Measurements from ENCODE around the gene FAM72A. TPM values are rescaled to one million over a fixed set of nuclear protein-coding genes. Genes with fewer than 3 reads are reported as not detected.
"Not testable (repeated sequence)": the region's sequence is repeated elsewhere in the genome, so short reads cannot be mapped to it uniquely, and the experiment has no call there.

The FAM72A gene
- total and polyA plus RNA-seq, 4 donors, result 0.36 to 10.8 (median 0.71) TPM

GRCh38 chr1:206204159-206204511 lies 1.5 kb upstream of the FAM72A start:
- not testable (repeated sequence) for H3K9ac ChIP-seq (ENCODE audit: low read depth in 1 of 2, low read length in 2 of 2); DNase-seq (ENCODE audit: low spot score); H3K4me3 ChIP-seq (ENCODE audit: low read depth in 1 of 3, low read length in 3 of 3); H3K36me3 ChIP-seq (ENCODE audit: control insufficient read depth in 4 of 4, insufficient read depth in 3 of 4, low read depth in 1 of 4, low read length in 3 of 4); H3K4me1 ChIP-seq (ENCODE audit: control insufficient read depth in 4 of 4, insufficient read depth in 4 of 4, low read length in 3 of 4); H3K9me3 ChIP-seq (ENCODE audit: control insufficient read depth in 4 of 4, low read length in 3 of 4); H3K27ac ChIP-seq (ENCODE audit: low read depth in 1 of 2, low read length in 2 of 2); H3K27me3 ChIP-seq (ENCODE audit: control insufficient read depth in 4 of 4, insufficient read depth in 4 of 4, low read length in 3 of 4)
- WGBS, result 0% methylated on average over 4 of the region's 25 CpGs

GRCh38 chr1:206203364-206204158 lies 922 bp upstream of the FAM72A start, which contains the start of gene SRGAP2:
Gene SRGAP2, plus strand, starts transcription at chr1:206203541. Its CDS starts 2,430 bp downstream, at chr1:206205971.
- WGBS, result 0% methylated on average over 21 of the region's 63 CpGs
- TF ChIP-seq EGR1 (IDR thresholded peaks at IDR 0.05; ENCODE audit: low read depth in 2 of 2), result peak in 1 of 2 donors; percentile 30
- not testable (repeated sequence) for H3K36me3 ChIP-seq (ENCODE audit: control insufficient read depth in 4 of 4, insufficient read depth in 3 of 4, low read depth in 1 of 4, low read length in 3 of 4); H3K4me1 ChIP-seq (ENCODE audit: control insufficient read depth in 4 of 4, insufficient read depth in 4 of 4, low read length in 3 of 4); H3K27me3 ChIP-seq (ENCODE audit: control insufficient read depth in 4 of 4, insufficient read depth in 4 of 4, low read length in 3 of 4); H3K9ac ChIP-seq (ENCODE audit: low read depth in 1 of 2, low read length in 2 of 2); H3K9me3 ChIP-seq (ENCODE audit: control insufficient read depth in 4 of 4, low read length in 3 of 4)
- peak within 1 kb of the TSS in 1 of 2 donors; percentile 46 for H3K27ac ChIP-seq (ENCODE audit: low read depth in 1 of 2, low read length in 2 of 2)
- peak within 1 kb of the TSS in 2 of 3 donors; percentile 35 to 39 for H3K4me3 ChIP-seq (ENCODE audit: low read depth in 1 of 3, low read length in 3 of 3)
- peak; percentile 62 for DNase-seq (ENCODE audit: low spot score)

- H3K27me3 ChIP-seq (ENCODE audit: control insufficient read depth in 4 of 4, insufficient read depth in 4 of 4, low read length in 3 of 4); H3K9ac ChIP-seq (ENCODE audit: low read depth in 1 of 2, low read length in 2 of 2); H3K27ac ChIP-seq (ENCODE audit: low read depth in 1 of 2, low read length in 2 of 2); H3K36me3 ChIP-seq (ENCODE audit: control insufficient read depth in 4 of 4, insufficient read depth in 3 of 4, low read depth in 1 of 4, low read length in 3 of 4); H3K4me1 ChIP-seq (ENCODE audit: control insufficient read depth in 4 of 4, insufficient read depth in 4 of 4, low read length in 3 of 4); H3K4me3 ChIP-seq (ENCODE audit: low read depth in 1 of 3, low read length in 3 of 3); H3K9me3 ChIP-seq (ENCODE audit: control insufficient read depth in 4 of 4, low read length in 3 of 4); DNase-seq (ENCODE audit: low spot score): not testable (repeated sequence)
- WGBS, result 88% methylated on average over 3 of the region's 3 CpGs
These were observed 5.8 kb downstream of the FAM72A start for GRCh38 chr1:206196748-206197424.

GRCh38 chr1:206195182-206195581 lies 7.5 kb downstream of the FAM72A start:
- WGBS, result no CpG with 5 or more reads among the region's 2 CpGs
- H3K36me3 ChIP-seq (ENCODE audit: control insufficient read depth in 4 of 4, insufficient read depth in 3 of 4, low read depth in 1 of 4, low read length in 3 of 4), result not testable (repeated sequence)

GRCh38 chr1:206186826-206187225 lies 15.8 kb downstream of the FAM72A start:
- WGBS, result 94% methylated on average over 2 of the region's 4 CpGs
- not testable (repeated sequence) for H3K4me1 ChIP-seq (ENCODE audit: control insufficient read depth in 4 of 4, insufficient read depth in 4 of 4, low read length in 3 of 4); H3K36me3 ChIP-seq (ENCODE audit: control insufficient read depth in 4 of 4, insufficient read depth in 3 of 4, low read depth in 1 of 4, low read length in 3 of 4); H3K27me3 ChIP-seq (ENCODE audit: control insufficient read depth in 4 of 4, insufficient read depth in 4 of 4, low read length in 3 of 4); H3K4me3 ChIP-seq (ENCODE audit: low read depth in 1 of 3, low read length in 3 of 3); H3K27ac ChIP-seq (ENCODE audit: low read depth in 1 of 2, low read length in 2 of 2); H3K9ac ChIP-seq (ENCODE audit: low read depth in 1 of 2, low read length in 2 of 2); DNase-seq (ENCODE audit: low spot score); H3K9me3 ChIP-seq (ENCODE audit: control insufficient read depth in 4 of 4, low read length in 3 of 4)

More at GRCh38 chr1:206195182-206195581, 7.5 kb downstream of the FAM72A start:
- H3K4me3 ChIP-seq (ENCODE audit: low read depth in 1 of 3, low read length in 3 of 3); DNase-seq (ENCODE audit: low spot score); H3K9me3 ChIP-seq (ENCODE audit: control insufficient read depth in 4 of 4, low read length in 3 of 4); H3K27ac ChIP-seq (ENCODE audit: low read depth in 1 of 2, low read length in 2 of 2); H3K27me3 ChIP-seq (ENCODE audit: control insufficient read depth in 4 of 4, insufficient read depth in 4 of 4, low read length in 3 of 4); H3K9ac ChIP-seq (ENCODE audit: low read depth in 1 of 2, low read length in 2 of 2); H3K4me1 ChIP-seq (ENCODE audit: control insufficient read depth in 4 of 4, insufficient read depth in 4 of 4, low read length in 3 of 4): not testable (repeated sequence)

- H3K36me3 ChIP-seq (ENCODE audit: control insufficient read depth in 4 of 4, insufficient read depth in 3 of 4, low read depth in 1 of 4, low read length in 3 of 4); H3K9ac ChIP-seq (ENCODE audit: low read depth in 1 of 2, low read length in 2 of 2); H3K4me1 ChIP-seq (ENCODE audit: control insufficient read depth in 4 of 4, insufficient read depth in 4 of 4, low read length in 3 of 4); H3K9me3 ChIP-seq (ENCODE audit: control insufficient read depth in 4 of 4, low read length in 3 of 4); H3K4me3 ChIP-seq (ENCODE audit: low read depth in 1 of 3, low read length in 3 of 3); H3K27me3 ChIP-seq (ENCODE audit: control insufficient read depth in 4 of 4, insufficient read depth in 4 of 4, low read length in 3 of 4); DNase-seq (ENCODE audit: low spot score); H3K27ac ChIP-seq (ENCODE audit: low read depth in 1 of 2, low read length in 2 of 2): not testable (repeated sequence)
- WGBS, result no CpG with 5 or more reads among the region's 3 CpGs
These were observed 16.9 kb downstream of the FAM72A start for GRCh38 chr1:206185778-206186177.

GRCh38 chr1:206183788-206184187 lies 18.9 kb downstream of the FAM72A start:
- 94% methylated on average over 1 of the region's 2 CpGs for WGBS
- DNase-seq (ENCODE audit: low spot score); H3K9ac ChIP-seq (ENCODE audit: low read depth in 1 of 2, low read length in 2 of 2): not testable (repeated sequence)

More at GRCh38 chr1:206183788-206184187, 18.9 kb downstream of the FAM72A start:
- not testable (repeated sequence) for H3K36me3 ChIP-seq (ENCODE audit: control insufficient read depth in 4 of 4, insufficient read depth in 3 of 4, low read depth in 1 of 4, low read length in 3 of 4); H3K27ac ChIP-seq (ENCODE audit: low read depth in 1 of 2, low read length in 2 of 2); H3K4me1 ChIP-seq (ENCODE audit: control insufficient read depth in 4 of 4, insufficient read depth in 4 of 4, low read length in 3 of 4); H3K4me3 ChIP-seq (ENCODE audit: low read depth in 1 of 3, low read length in 3 of 3); H3K9me3 ChIP-seq (ENCODE audit: control insufficient read depth in 4 of 4, low read length in 3 of 4); H3K27me3 ChIP-seq (ENCODE audit: control insufficient read depth in 4 of 4, insufficient read depth in 4 of 4, low read length in 3 of 4)

Data from liver (tissue), 9 donors.